ENCODE results near the gene PTPRT. TPM values are rescaled to one million over a fixed set of nuclear protein-coding genes. Genes with fewer than 3 reads are reported as not detected.
"Not testable (repeated sequence)": the region's sequence is repeated elsewhere in the genome, so short reads cannot be mapped to it uniquely, and the experiment has no call there.

PTPRT gene
- total RNA-seq, 2 donors from 2014 or later = 0.11 to 0.35 TPM

- H3K27ac ChIP-seq = no peak overlapping the region
- no peak for DNase-seq (ENCODE audit: low spot score)
- H3K4me3 ChIP-seq = no peak overlapping the region
- no peaks in the 10 kb centered on the region for H3K9me3 ChIP-seq
- H3K4me1 ChIP-seq = no peaks in the 10 kb centered on the region
- H3K27me3 ChIP-seq = no peaks in the 10 kb centered on the region
- TF ChIP-seq CTCF (IDR thresholded peaks at IDR 0.05) = no peak
- no peaks in the 10 kb centered on the region for H3K36me3 ChIP-seq
Observed at GRCh38 chr20:42218621-42219374, 970.9 kb downstream of the PTPRT start.

GRCh38 chr20:42214074-42214473, 975.6 kb downstream of the PTPRT start:
- H3K4me1 ChIP-seq = no peaks in the 10 kb centered on the region
- no peaks in the 10 kb centered on the region for H3K27me3 ChIP-seq
- no peak overlapping the region for H3K27ac ChIP-seq
- H3K36me3 ChIP-seq = no peaks in the 10 kb centered on the region
- TF ChIP-seq CTCF (IDR thresholded peaks at IDR 0.05) = no peak
- H3K4me3 ChIP-seq = no peak overlapping the region
- no peaks in the 10 kb centered on the region for H3K9me3 ChIP-seq
- DNase-seq (ENCODE audit: low spot score) = no peak

GRCh38 chr20:42212391-42212790, 977.3 kb downstream of the PTPRT start:
- no peak for DNase-seq (ENCODE audit: low spot score)
- TF ChIP-seq CTCF (IDR thresholded peaks at IDR 0.05) = no peak
- no peaks in the 10 kb centered on the region for H3K27me3 ChIP-seq
- H3K4me3 ChIP-seq = no peak overlapping the region
- H3K9me3 ChIP-seq = no peaks in the 10 kb centered on the region
- H3K27ac ChIP-seq = no peak overlapping the region
- H3K4me1 ChIP-seq = no peaks in the 10 kb centered on the region
- H3K36me3 ChIP-seq = no peaks in the 10 kb centered on the region

GRCh38 chr20:42206557-42206956, 983.1 kb downstream of the PTPRT start:
- H3K27me3 ChIP-seq; H3K4me3 ChIP-seq; DNase-seq (ENCODE audit: low spot score); H3K9me3 ChIP-seq; H3K4me1 ChIP-seq; H3K36me3 ChIP-seq; H3K27ac ChIP-seq: not testable (repeated sequence)

GRCh38 chr20:42204109-42204660, 985.5 kb downstream of the PTPRT start:
- Histone ChIP-seq H3K27ac (no peak overlapping the region), H3K9me3 (no peaks in the 10 kb centered on the region), H3K27me3 (no peaks in the 10 kb centered on the region), H3K4me1 (no peaks in the 10 kb centered on the region), H3K36me3 (no peaks in the 10 kb centered on the region), H3K4me3 (no peak overlapping the region)
- peak in 1 of 2 donors; percentile 58 for TF ChIP-seq CTCF (IDR thresholded peaks at IDR 0.05)
- DNase-seq (ENCODE audit: low spot score) = no peak

GRCh38 chr20:42197599-42197998, 992.1 kb downstream of the PTPRT start:
- no peak for TF ChIP-seq CTCF (IDR thresholded peaks at IDR 0.05)
- Histone ChIP-seq H3K27me3 (no peaks in the 10 kb centered on the region), H3K4me3 (no peak overlapping the region), H3K27ac (no peak overlapping the region), H3K36me3 (no peaks in the 10 kb centered on the region), H3K9me3 (no peaks in the 10 kb centered on the region), H3K4me1 (no peaks in the 10 kb centered on the region)
- no peak for DNase-seq (ENCODE audit: low spot score)
